Fibroblast of peridontal ligament (primary cell): ENCODE measurements around the gene NR6A1.

Experiments used
- DNase-seq: peaks from one replicate; pipeline ENCODE4 v3.0.0-alpha.2; 2010; ENCODE audit errors: extremely low read depth

NR6A1 gene

DNA sequence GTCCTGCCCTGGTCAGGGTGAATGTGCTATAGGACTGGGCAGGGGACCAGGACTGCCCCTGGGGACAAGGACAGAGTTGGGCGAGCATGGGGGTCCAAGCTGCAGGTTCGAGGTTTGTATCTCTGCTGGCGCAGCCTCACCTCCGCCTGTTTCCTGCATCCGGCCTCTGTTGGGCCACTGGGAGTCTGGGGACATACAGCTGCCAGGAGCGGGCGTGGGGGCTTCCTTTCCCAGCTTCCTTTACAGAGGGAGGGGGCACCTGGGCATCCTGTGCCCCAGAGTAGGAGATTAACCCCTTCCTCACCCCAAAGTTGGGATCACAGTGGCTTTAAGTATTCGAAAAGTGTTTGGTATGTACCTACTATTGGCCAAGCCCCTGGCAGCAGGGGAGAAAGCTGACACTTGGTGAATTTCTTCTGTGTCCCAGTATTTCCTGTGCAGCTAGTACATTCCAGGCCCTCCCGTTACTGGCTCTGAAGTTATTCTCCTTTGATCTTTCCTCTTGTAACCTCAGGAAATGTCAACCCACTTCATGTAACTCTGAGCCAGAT, 24.8 kb upstream of the NR6A1 start:
- no peak for DNase-seq

DNA sequence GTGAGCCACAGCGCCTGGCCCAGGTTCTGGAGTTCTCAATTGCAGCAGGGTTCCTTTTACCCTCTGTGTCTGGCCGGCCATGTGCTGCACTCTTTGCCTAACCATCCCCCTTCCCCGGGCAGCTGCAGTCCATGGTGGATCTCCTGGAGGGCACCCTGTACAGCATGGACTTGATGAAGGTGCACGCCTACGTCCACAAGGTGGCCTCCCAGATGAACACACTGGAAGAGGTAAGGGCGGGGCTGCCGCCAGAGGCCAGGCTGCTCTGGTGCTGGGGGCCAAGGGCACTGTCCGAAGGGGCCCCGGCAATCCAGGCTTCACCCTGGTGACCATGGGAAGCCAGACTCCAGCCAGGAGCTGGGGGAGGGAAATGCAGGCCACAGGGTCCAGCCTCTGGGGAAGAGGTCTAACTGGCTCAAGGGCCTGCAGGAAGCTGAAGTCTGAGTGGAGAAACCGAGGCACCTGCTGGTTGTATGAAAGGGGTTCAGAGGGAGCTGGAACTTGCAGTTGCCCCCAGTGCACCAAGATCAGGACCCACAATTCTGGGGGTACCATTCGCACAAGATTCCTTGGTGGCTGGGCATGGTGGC, 23.9 kb upstream of the NR6A1 start:
- DNase-seq = no peak

DNA sequence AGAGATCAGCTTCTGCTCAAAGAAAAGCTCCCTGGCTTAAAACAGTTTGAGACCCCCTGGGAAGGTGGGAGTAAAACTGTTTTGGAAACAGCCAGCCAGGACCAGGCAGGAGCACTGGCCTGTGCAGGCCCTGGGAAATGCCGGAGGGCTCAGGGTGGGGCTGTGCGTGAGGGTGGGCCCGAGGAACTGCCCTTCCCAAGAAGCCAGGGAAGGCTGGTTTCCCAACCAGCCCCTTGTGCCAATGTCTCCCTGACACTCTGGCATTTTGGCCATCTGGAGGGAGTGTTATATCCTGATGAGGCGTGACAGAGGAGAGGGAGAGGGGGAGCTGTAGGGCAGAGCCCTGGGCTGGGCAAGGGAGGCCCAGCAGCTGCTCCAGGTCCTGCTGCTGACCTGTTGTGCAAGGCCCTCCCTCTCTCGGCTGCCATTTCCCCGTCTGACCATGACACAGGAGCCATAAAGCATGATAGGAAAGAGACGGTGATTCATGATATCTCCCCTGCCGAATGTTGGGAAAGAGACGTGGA, 22.0 kb upstream of the NR6A1 start:
- no peak for DNase-seq

DNA sequence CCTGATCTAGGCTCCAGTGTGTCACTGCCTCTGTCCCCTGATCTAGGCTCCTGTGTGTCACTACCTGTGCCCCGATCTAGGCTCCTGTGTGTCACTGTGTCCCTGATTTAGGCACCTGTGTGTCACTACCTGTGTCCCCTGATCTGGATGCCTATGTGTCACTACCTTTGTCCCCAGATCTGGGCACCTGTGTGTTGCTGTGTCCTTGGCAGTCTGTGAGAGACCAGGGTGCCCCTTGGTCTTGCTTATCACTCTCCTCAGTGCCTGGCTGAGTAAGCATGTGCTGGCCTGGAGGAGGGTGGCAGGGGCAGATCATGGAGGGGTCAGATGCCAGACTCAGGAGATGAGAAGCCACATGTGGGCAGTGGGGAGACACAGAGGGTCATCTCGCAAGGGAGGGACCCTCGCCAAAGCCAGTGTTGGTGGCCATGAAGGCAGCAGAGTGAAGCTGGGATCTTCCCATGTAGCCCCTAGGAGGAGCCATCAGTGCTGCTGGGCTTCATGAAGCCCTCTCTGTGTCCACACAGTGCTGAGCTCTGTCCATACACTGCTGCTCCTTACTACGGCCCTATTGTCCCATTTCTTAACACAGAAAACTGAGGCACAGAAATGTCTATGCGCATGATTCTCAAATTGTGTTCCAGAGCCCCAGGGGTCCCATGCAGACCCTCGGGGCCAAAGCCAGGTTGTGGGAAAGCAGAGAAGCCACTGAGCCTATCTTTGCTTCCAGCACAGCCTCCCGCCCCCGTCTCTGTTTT, 21.3 kb upstream of the NR6A1 start:
- DNase-seq = no peak

DNA sequence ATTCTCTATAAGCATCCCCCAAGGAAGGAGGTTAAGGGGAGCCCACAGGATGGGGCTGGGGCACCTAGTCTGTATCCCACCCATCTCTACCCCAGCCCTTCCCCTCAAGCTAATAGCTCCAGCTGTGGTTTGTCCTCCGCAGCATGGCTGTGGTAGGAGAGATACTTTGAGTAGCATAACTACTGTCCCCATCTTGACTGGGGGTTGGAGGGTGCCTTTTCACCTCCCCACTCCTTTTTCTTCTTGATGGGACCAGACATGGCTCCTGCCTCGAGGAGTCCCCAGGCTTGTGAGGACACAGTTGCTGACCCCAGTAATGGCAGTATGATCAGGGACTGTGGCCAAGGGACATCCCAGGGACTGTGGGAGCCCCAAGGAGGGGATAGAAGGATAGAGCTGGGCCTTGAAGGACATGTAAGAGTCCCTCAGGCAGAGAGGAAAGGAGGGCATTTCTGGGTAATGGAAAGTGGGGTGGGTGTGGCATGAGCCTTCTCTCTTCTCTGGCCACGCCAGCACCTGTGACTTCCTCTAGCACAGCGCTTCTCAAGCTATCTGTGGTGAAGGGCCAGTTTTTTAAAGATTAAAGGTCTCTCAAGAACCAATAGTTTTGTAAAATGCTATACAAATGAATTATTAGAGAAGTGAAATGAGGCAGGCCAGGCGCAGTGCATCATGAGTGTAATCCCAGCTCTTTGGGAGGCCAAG, 19.8 kb upstream of the NR6A1 start:
- DNase-seq = no peak

DNA sequence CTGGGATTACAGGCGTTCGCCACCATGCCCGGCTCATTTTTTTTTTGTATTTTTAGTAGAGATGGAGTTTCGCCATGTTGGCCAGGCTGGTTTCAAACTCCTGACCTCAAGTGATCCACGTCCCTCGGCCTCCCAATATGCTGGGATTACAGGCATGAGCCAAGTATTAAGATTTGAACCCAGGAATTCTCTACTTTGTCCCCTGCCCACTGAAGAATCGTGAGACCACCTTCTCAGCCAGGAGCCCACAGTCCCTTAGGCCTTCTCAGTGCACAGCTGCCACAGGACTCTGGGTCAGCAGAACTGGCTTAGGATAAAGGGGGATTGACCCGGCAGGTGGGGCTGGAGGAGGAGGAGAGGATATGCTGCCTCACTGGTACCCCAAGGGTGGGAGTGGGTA, 19.2 kb upstream of the NR6A1 start:
- no peak for DNase-seq

DNA sequence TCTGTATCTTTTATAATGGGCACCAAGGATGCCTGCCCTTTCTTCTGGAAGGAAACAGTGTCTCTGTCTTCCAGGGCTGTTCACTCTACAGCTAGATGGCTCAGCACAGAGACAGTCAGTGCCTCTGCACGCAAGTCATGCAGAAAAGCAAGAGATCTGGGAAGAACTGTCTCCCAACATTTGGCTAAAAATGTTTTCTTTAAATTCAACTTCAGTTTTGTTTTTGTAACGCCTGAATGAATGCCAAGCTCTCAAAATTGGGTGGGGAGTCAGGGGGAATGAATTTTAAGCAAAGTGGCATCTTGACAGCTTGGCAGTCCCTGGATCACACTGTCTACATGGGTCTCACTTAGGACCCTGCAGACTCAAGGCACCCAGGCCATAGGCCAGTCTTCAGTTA, 18.4 kb upstream of the NR6A1 start:
- no peak for DNase-seq

DNA sequence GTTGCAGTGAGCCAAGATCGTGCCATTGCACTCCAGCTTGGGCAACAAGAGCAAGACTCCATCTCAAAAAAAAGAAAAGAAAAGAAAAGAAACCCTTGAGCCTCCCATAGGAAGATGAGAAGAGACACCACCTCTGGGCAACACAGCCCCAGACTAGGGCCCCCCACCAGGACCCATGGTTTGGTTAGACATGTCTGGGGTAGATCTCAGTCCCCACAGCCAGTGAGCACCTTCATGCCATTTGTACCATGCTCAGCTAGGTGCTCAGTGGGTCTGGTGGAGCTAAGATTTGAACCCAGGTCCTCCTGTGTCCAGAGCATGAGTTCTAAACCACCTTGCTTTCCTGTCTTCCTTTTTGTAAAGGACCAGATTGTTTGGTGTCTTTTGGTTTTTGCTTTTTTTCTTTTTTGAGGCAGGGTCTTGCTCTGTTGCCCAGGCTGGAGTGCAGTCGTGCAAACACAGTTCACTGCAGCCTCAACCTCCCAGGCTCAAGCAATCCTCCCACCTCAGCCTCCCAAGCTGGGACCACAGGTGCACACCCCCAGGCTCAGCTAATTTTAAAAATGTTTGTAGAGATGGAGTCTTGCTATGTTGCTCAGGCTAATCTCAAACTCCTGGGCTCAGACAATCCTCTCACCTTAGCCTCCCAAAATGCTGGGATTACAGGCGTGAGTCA, 17.6 kb upstream of the NR6A1 start:
- DNase-seq = no peak

DNA sequence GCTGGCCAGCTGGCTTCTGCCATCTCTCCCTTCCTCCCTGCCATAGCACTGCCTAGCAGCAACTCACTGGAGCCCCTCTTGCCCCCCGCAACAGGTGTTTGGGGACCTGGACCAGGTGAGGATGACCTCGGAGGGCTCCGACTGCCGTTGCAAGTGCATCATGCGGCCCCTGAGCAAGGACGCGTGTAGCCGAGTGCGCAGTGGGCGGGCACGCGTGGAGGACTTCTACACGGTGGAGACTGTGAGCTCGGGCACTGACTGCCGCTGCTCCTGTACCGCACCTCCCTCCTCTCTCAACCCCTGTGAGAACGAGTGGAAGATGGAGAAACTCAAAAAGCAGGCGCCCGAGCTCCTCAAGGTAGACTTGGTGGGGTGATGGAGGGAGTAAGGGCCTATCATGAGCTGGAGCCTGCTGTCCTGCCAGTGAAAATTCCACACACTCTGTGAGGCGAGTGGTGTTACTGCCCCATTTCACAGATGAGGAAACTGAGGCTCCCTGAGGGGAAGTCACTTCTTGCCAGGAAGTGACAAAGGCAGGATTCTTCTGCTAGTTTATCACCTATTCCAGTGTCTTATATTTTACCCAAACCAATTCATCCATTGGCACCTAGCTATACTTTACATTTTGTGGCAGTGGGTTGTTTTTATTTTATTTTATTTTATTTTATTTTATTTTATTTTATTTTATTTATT, 15.9 kb upstream of the NR6A1 start:
- no peak for DNase-seq

DNA sequence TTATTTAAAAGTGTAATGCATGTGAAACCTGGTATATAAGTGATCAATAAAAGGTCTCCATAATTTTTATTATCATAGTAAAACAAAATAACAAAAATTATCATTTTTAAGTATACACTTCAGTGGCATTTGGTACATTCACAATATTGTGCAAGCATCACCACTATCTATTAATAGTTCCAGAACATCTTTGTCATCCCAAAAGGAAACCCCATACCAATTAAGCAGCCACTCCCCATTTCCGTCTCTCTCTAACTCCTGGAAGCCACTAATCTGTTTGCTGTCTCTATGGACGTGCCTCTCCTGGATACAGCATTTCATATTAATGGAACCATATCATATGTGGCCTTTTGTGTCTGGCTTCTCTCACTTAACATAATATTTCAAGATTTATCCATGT, 13.4 kb upstream of the NR6A1 start:
- DNase-seq = peak; percentile 35

DNA sequence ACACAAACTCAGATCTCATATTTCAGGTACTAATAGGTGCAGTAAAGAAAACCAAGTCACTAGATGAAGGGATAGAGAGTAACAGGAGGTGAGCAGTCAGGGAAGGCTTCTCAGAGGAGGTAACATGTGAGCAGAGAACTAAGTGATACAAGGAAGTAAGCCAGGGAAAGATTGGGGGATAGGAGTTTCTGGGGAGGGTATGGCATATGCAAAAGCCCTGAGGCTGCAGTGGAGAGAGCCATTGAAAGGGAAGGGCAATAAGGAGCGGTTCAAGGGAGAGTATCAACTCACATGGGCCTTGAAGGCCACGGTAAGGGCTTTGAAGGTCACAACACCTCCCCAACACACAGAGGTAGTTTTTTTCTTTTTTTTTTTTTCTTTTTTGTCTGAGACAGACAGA, 12.7 kb upstream of the NR6A1 start:
- DNase-seq = no peak

DNA sequence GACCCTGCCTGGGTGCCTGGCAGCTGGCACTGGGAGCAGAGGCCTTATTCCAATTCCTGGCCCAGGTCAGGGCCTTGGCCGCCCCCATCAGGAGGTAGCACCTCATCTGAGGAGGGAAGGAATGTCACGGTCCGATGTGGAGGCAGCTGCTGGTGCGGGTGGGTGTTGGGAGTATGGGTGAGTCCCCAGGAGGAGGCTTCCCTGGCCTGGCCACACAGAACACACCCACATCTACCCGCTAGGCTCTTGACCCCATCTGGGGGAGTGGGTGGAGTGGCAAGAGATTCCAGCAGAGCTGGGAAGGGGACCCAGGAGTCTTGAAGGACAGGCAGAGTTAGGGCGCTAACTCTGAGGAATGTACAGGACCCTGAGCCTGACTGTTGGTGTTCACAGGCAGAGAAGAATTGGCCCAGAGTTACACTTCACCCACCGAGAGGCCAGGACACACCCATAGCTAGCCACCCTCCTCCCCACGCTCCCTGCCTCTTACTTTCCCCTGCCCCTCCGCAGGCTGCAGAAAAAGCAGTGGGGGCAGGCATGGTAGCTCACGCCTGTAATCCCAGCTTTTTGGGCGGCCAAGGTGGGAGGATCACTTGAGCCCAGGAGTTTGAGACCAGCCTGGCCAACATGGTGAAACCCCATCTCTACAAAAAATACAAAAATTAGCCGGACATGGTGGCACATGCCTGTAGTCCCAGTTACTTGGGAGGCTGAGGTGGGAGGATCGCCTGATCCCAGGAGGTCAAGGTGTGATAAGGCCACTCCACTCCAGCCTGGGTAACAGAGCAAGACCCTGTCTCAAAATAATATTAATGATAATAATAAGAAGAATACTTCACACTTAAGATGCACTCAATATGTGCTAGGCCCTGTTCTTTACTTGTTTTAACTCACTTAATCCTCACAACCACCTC, 11.8 kb upstream of the NR6A1 start:
- DNase-seq = no peak

DNA sequence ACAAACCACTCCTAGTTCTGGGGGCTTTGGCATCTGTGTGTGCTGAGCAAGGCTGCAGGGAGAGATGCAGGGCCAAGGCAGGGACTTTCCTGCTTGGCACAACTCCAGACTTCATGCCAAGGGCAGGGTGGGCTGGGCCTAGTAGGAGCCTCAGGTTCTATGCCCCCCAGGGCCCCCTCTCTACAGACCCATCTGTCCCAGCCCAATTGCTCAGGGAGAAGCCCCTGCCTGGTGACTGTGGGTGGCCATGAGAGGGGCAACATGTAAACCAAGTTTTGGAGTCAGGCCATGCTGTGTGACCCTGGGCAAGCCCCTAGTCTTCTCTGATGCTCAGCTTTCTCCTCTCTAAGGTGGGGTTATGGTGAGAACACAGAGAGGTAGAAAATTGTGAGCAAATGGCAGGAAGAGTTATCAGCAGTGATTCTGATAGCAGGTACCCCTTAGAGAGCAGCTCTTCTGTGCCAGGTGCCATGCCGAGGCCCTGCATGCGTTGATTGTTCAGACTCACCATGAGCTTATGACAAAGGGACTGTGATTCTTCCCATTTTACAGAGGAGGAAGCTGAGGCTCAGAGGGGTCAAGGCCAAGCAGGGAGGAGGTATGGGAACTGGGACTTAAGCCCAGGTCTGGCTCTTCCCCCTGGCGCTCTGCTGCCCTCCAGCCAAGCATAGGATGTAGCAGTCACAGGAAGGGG, 11.0 kb upstream of the NR6A1 start:
- no peak for DNase-seq

DNA sequence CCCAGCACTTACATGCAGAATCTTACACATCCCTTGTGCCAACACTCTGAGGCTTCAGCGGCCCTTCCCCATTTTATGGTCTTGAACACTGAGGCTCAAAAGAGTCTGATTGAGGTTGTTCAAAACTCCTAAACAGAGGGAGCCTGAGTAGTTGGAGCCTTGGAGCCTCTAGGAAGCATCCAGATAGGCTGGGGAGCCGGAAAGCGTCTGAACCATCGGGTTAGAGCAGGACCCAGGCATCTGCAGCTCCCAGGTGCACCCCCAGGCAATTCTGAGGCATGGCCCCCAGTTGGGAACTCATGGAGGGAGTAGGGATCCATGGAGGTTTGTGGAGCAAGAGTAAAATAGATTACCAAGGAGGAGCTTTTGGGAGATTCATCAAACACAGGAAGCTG, 9.6 kb upstream of the NR6A1 start:
- DNase-seq = no peak

DNA sequence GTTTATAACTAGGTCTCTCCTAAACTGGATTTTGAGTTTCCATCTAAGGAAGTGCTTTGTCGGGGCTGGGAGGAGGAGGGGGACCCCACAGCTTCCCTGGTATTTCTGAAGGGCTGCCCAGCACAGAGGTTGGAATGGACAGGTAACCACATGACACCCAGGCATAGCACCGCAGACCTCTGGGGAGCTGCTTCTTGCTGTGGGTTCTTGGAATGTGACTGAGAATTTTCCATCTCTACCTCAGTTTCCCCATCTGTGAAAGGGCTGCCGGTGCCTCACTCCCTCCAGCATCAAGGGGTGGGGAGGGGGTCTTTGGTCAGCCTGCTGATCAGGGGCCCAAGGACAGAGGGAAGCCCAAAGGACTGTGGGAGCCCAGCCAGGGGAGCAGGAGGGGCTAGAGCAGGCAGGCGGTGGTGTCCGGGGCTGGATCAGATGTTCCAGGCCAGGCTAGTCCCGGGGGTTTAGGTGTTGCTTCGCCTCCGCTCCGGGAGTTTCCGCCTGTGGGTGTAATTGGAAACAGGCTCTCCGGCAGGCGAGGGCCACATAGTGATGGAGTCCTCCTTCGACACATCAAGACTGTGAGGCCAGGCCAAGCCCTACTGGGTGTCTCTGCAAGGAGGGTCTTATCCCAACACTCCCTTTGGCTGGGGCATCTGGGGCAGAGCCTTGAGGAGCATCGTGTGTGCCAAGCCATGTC, 9.1 kb upstream of the NR6A1 start:
- peak; percentile 25 for DNase-seq

DNA sequence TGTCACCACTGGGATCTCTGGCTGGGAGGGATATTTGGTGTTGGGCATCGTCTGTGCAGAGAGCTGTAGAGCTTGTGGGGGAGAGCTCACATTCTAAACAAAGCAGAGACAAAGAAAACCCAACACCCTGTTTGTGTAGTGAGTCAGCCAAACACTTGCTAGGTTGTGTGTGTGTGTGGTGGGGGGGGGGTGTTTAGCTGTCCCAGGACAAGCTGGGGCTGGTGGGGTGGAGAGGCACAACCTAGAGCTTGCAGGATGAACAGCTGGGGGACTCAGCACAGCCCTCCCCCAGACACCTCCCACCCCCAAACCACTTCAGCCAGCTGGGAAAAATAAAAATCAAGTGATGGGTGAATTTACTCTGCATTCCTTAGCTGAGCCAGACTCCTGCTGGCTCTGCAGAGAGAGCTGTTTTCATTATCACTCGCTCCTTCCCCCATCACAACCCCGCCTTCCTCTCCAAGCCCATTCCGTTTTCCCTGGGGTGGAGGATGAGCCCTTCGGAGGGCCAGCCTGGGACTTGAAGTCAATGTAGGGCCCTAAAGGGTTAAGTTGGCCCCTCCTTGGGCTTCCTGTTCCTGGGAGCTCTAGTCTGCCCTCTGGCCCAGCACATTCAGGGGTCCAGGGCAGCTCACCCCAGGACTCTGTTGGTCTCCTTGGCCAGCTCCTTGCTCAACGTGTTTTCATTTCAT, 8.4 kb upstream of the NR6A1 start:
- DNase-seq = peak; percentile 91

DNA sequence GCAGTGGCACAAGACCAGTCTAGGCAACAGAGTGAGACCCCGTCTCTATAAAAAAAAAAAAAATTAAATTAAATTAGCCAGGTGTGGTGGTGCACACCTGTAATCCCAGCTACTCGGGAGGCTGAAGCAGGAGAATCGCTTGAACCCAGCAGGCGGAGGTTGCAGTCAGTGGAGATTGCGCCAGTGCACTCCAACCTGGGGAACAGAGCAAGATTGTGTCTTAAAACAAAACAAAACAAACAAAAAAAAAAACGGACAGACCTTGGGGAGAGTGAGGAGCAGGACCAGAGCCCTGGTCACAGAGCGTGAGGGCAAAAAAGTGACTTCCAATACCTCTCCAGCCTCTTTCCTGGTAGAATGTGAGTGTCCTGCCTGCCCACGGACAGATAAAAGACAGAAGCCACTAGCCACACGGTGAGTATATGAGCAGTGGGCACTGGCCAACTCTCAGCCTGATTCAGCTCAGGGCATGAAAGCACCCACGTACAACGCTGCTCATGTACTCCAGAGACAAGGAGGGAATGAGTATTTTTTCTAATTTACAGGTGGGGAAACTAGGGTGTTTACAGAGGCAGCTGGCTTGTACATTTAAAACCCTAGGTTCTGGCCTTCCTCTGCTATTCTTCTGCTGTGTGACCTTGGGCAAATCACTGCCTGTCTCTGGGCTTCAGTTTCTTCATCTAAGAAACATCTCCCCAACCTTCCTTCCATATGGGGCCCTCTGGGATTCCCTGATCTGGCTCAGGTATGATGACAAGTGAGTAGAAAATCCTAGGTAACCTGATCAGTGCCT, 7.7 kb upstream of the NR6A1 start:
- DNase-seq = no peak
